ENCODE data around the gene CAMK1D. TPM values are rescaled to one million over a fixed set of nuclear protein-coding genes. Genes with fewer than 3 reads are reported as not detected.

The CAMK1D gene
- total RNA-seq, 1 donor from 2014 or later = 36.3 TPM

DNA sequence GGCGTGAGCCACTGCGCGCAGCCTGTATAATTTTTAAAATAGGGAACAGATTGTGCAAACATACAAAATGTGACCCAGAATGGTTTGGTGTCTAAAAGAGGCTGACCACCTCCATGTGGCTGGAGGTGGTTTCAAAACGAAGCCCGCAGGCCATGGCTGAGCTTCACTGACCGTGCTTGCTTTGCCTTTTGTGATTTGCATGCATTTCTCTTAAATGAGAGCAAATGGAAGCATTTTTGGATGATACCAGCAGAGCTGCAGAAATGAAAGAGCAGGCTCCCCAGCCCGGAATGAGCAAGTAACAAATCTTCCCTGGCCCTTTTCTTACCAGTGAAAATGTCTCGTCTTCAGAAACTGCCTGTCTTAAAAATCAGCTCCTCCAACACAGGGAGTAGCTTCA is 239.9 kb downstream of the CAMK1D start:
- TF ChIP-seq, protein P1, sequence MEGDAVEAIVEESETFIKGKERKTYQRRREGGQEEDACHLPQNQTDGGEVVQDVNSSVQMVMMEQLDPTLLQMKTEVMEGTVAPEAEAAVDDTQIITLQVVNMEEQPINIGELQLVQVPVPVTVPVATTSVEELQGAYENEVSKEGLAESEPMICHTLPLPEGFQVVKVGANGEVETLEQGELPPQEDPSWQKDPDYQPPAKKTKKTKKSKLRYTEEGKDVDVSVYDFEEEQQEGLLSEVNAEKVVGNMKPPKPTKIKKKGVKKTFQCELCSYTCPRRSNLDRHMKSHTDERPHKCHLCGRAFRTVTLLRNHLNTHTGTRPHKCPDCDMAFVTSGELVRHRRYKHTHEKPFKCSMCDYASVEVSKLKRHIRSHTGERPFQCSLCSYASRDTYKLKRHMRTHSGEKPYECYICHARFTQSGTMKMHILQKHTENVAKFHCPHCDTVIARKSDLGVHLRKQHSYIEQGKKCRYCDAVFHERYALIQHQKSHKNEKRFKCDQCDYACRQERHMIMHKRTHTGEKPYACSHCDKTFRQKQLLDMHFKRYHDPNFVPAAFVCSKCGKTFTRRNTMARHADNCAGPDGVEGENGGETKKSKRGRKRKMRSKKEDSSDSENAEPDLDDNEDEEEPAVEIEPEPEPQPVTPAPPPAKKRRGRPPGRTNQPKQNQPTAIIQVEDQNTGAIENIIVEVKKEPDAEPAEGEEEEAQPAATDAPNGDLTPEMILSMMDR (IDR thresholded peaks at IDR 0.05) = no peak
- no peak for DNase-seq (ENCODE audit: low spot score)
- Mint-ChIP-seq H3K27ac (ENCODE audit: unreplicated experiment) (no peak overlapping the region), H3K4me3 (ENCODE audit: unreplicated experiment) (no peak overlapping the region), H3K9me3 (ENCODE audit: low read depth) (no peaks in the 10 kb centered on the region), H3K4me1 (ENCODE audit: low read depth) (peaks cover 17% of the 10 kb centered on the region), H3K36me3 (ENCODE audit: low read depth) (peaks cover 1% of the 10 kb centered on the region), H3K27me3 (ENCODE audit: low read depth) (no peaks in the 10 kb centered on the region)

DNA sequence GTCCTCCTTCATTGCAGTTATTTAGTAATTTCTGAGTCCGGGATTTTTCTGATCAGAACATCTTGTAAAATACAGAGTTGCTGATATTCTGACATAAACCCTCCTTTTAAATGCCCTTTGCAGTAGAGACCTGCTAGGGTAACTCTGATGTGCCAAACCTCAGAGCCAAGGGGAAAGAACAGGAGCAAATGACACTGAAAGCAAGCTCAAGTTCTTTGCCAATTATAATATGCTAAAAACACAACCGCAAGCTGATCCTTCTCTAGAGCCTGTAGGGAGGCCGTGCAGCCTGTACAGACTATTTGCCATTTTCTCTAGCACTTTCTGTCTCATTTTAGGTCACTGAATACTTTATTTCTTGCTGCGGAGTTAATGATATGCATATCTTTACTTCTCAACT is 240.4 kb downstream of the CAMK1D start:
- TF ChIP-seq, protein P1 (IDR thresholded peaks at IDR 0.05) = no peak
- no peak overlapping the region for H3K4me3 Mint-ChIP-seq (ENCODE audit: unreplicated experiment)

DNA sequence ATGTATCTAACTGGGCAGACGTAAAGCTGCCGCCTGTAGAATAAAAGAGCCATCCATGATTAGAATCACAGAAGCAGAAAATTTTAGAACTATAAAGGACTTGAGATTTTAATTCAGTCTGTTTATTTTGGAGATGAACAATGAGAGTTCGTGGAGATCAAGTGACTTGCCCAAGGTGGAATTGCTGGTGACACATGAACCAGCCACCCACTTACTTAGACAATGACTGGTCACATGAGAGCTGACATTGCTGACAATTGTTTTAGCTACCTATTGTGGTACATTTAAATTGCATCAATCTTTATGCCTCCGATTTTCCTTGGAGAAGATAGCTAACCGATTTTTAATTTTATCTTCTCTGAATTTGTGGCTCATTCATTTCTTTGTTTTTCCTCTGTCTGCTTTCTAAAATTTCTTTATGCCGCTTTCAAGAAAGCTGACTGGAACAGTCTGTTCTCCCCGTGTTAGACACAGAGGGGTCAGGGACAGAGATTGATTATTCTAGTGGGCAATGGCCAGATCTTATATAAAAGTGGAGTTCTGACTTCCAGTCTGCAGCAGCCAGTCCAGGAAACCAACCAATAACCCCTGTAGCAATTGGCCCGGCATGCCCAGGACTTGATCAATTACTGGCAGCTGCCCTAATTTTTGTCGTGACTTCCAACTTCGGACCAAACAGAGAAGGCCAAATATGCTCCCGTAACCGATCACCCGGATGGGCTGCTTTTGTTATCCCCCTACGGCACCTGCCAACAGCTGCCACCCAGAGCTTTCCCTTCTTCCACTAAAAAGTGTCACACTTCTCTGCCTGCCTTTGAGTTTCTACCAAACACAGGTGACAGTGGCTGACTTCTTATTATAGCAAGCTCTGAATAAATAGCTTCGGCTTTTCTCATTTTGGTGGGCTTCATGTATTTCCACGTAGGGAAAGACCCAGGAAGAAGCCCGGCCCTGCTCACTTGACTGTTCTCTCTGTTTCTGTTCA is 241.6 kb downstream of the CAMK1D start:
- Mint-ChIP-seq H3K9me3 (ENCODE audit: low read depth) (peaks cover 2% of the 10 kb centered on the region), H3K36me3 (ENCODE audit: low read depth) (peaks cover 4% of the 10 kb centered on the region), H3K27me3 (ENCODE audit: low read depth) (no peaks in the 10 kb centered on the region), H3K4me3 (ENCODE audit: unreplicated experiment) (no peak overlapping the region), H3K27ac (ENCODE audit: unreplicated experiment) (no peak overlapping the region), H3K4me1 (ENCODE audit: low read depth) (peaks cover 15% of the 10 kb centered on the region)
- DNase-seq (ENCODE audit: low spot score) = no peak
- TF ChIP-seq, protein P1 (IDR thresholded peaks at IDR 0.05) = no peak

More for the DNA sequence above, 240.4 kb downstream of the CAMK1D start:
- peaks cover 17% of the 10 kb centered on the region for H3K4me1 Mint-ChIP-seq (ENCODE audit: low read depth)
- H3K9me3 Mint-ChIP-seq (ENCODE audit: low read depth) = no peaks in the 10 kb centered on the region
- H3K27me3 Mint-ChIP-seq (ENCODE audit: low read depth) = no peaks in the 10 kb centered on the region
- no peak for DNase-seq (ENCODE audit: low spot score)
- H3K36me3 Mint-ChIP-seq (ENCODE audit: low read depth) = peaks cover 1% of the 10 kb centered on the region
- H3K27ac Mint-ChIP-seq (ENCODE audit: unreplicated experiment) = no peak overlapping the region

DNA sequence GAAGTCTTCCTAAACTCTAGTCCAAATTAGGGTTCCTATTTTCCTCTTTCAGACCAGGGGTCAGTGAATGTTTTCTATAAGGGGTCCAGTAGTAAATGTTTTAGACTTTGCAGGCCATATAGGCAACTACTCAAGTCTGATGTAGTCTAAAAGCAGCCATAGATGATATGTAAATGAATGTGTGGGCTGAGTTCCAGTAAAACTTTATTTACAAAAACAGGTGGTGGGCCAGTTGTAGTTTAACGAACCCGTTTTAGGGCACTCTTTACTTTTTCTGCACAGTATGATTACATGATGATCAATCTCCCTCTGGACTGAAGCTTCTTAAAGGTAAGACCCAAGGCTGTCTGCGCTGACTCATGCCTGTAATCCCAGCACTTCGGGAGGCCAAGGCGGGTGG is 243.6 kb downstream of the CAMK1D start:
- peaks cover 8% of the 10 kb centered on the region for H3K4me1 Mint-ChIP-seq (ENCODE audit: low read depth)
- H3K4me3 Mint-ChIP-seq (ENCODE audit: unreplicated experiment) = no peak overlapping the region
- H3K27me3 Mint-ChIP-seq (ENCODE audit: low read depth) = no peaks in the 10 kb centered on the region
- TF ChIP-seq, protein P1 (IDR thresholded peaks at IDR 0.05) = no peak
- no peak for DNase-seq (ENCODE audit: low spot score)
- H3K9me3 Mint-ChIP-seq (ENCODE audit: low read depth) = peaks cover 3% of the 10 kb centered on the region
- peaks cover 4% of the 10 kb centered on the region for H3K36me3 Mint-ChIP-seq (ENCODE audit: low read depth)
- H3K27ac Mint-ChIP-seq (ENCODE audit: unreplicated experiment) = no peak overlapping the region

DNA sequence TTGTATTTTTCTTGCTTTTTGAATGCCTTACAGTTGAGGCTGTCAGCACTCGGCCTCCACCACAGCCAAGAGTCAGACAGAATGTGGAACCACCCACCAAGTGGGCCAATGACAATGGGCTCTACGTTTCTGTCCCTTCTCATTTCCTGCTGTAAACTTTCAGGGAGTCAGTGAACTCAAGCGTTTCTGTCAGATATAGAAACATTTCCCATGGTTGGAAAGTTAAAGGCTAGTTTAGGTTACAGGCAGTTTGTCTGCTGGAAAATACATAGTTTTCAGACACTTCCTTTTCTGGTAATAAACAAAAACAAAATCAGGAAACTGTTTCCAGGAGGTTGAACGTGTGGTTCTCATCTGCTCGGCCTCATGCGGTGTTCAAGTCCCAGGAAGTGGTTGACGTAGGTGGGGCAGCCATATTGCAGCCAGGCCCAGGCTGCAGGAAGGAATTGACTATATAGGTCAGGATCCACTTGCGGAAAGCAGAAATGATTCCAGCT is 245.1 kb downstream of the CAMK1D start:
- H3K36me3 Mint-ChIP-seq (ENCODE audit: low read depth) = peaks cover 4% of the 10 kb centered on the region
- no peak for DNase-seq (ENCODE audit: low spot score)
- H3K9me3 Mint-ChIP-seq (ENCODE audit: low read depth) = peaks cover 3% of the 10 kb centered on the region
- TF ChIP-seq, protein P1 (IDR thresholded peaks at IDR 0.05) = no peak
- peaks cover 8% of the 10 kb centered on the region for H3K4me1 Mint-ChIP-seq (ENCODE audit: low read depth)
- no peak overlapping the region for H3K4me3 Mint-ChIP-seq (ENCODE audit: unreplicated experiment)
- no peaks in the 10 kb centered on the region for H3K27me3 Mint-ChIP-seq (ENCODE audit: low read depth)
- peak overlapping the region; percentile 39 for H3K27ac Mint-ChIP-seq (ENCODE audit: unreplicated experiment)
